GM19351 (cell line): ENCODE results near the gene STIM1.
A peak's percentile ranks its signal among the peaks of the same experiment; 100 is the strongest.
"Not testable (repeated sequence)": the region's sequence is repeated elsewhere in the genome, so short reads cannot be mapped to it uniquely, and the experiment has no call there.

ENCODE experiments used
- ATAC-seq: cut with Tn5 transposase; IDR thresholded peaks from one replicate; pipeline ENCODE4 v1.9.1; 2021; ENCODE audit warnings: mild to moderate bottlenecking, moderate library complexity; ENCODE audit not compliant: unreplicated experiment

The STIM1 gene

GRCh38 chr11:4093519-4094347, 238.3 kb downstream of the STIM1 start:
- ATAC-seq = no peak

- ATAC-seq = peak; percentile 96
Observed at GRCh38 chr11:4094348-4095291, 239.2 kb downstream of the STIM1 start, which contains the start of gene RRM1. RRM1 (plus strand) TSS chr11:4094799; CDS start chr11:4095013, 214 bp downstream.

- no peak for ATAC-seq
Observed at GRCh38 chr11:4095509-4096230, 240.2 kb downstream of the STIM1 start.

- no peak for ATAC-seq
Observed at GRCh38 chr11:4098026-4098621, 242.7 kb downstream of the STIM1 start.

- ATAC-seq = no peak
Observed at GRCh38 chr11:4102711-4103110, 247.2 kb downstream of the STIM1 start.

- ATAC-seq = no peak
Observed at GRCh38 chr11:4103269-4103668, 247.8 kb downstream of the STIM1 start.

GRCh38 chr11:4105916-4106315, 250.5 kb downstream of the STIM1 start:
- no peak for ATAC-seq

- ATAC-seq = no peak
Observed at GRCh38 chr11:4111834-4112233, 256.4 kb downstream of the STIM1 start.

- no peak for ATAC-seq
Observed at GRCh38 chr11:4115128-4115527, 259.7 kb downstream of the STIM1 start.

- ATAC-seq = no peak
Observed at GRCh38 chr11:4118107-4118506, 262.6 kb downstream of the STIM1 start.

- ATAC-seq = no peak
Observed at GRCh38 chr11:4123218-4123617, 267.8 kb downstream of the STIM1 start.

GRCh38 chr11:4125141-4125540, 269.7 kb downstream of the STIM1 start:
- ATAC-seq = no peak

GRCh38 chr11:4127357-4127756, 271.9 kb downstream of the STIM1 start:
- no peak for ATAC-seq

- not testable (repeated sequence) for ATAC-seq
Observed at GRCh38 chr11:4130219-4130618, 274.8 kb downstream of the STIM1 start.

- no peak for ATAC-seq
Observed at GRCh38 chr11:4134806-4135205, 279.3 kb downstream of the STIM1 start.

GRCh38 chr11:4138497-4138896, 283.0 kb downstream of the STIM1 start:
- no peak for ATAC-seq

GRCh38 chr11:4140067-4140636, 284.7 kb downstream of the STIM1 start:
- no peak for ATAC-seq
